Gastroesophageal sphincter (tissue), 4 donors: ENCODE data around the gene IL7R. TPM values are rescaled to one million over a fixed set of nuclear protein-coding genes. Genes with fewer than 3 reads are reported as not detected.

Experiments
- ATAC-seq: fragments of 150-250 bp; one replicate; pipeline ENCODE4 v1.9.1; 2016; ENCODE audit warnings: mild to moderate bottlenecking, moderate library complexity
- H3K27ac ChIP-seq, 4 donors: fragments of 200-600 bp; sonication (generic) in 3 of 4; 1 replicate in 3 of 4; 2 replicates in 1 of 4; pipeline ENCODE4 v1.5.1; 2016 to 2019
- H3K27me3 ChIP-seq: fragments of 200-600 bp; sonication (generic); one replicate; pipeline ENCODE4 v1.5.1; 2019
- H3K36me3 ChIP-seq, 2 donors: fragments of 200-600 bp; sonication (generic); one replicate each; pipeline ENCODE4 v1.5.1; 2019; ENCODE audit warnings: control low read depth in 1 of 2
- H3K4me1 ChIP-seq, 3 donors: fragments of 200-600 bp; sonication (generic); 1 replicate in 2 of 3; 2 replicates in 1 of 3; pipeline ENCODE4 v1.5.1; 2016 to 2019; ENCODE audit warnings: control low read depth in 2 of 3
- H3K4me3 ChIP-seq, 2 donors: fragments of 200-600 bp; sonication (generic); one replicate each; pipeline ENCODE4 v1.5.1; 2019; ENCODE audit warnings: mild to moderate bottlenecking in 1 of 2, moderate library complexity in 1 of 2
- H3K9me3 ChIP-seq, 3 donors: fragments of 200-600 bp; sonication (generic); one replicate each; pipeline ENCODE4 v1.5.1; 2017 to 2019; ENCODE audit warnings: control low read depth in 2 of 3
- EP300 ChIP-seq: sonication (generic); formaldehyde crosslinking; IDR thresholded peaks from one replicate; pipeline ENCODE4 v1.6.1; 2017; ENCODE audit warnings: antibody characterized with exemption, mild to moderate bottlenecking
- POLR2A ChIP-seq, 2 donors: fragments of 450-650 bp; IDR thresholded peaks; one replicate each; pipeline ENCODE4 v1.6.1; 2017; ENCODE audit warnings: antibody characterized with exemption in 2 of 2, mild to moderate bottlenecking in 2 of 2, moderate library complexity in 1 of 2
- POLR2AphosphoS5 ChIP-seq: sonication (generic); formaldehyde crosslinking; IDR thresholded peaks from one replicate; pipeline ENCODE4 v1.6.1; 2017; ENCODE audit warnings: antibody characterized with exemption
- WGBS, 2 donors: methylation state at CpG; one replicate each; pipeline ENCODE4 v1.1.5; 2018; ENCODE audit warnings: low coverage in 1 of 2; 5-methylcytosine and 5-hydroxymethylcytosine counted together
- total RNA-seq, 4 donors: library from RNA; depleted of rRNA; stranded (reverse); fragments of >200 nt; gene quantifications; one replicate each; pipeline ENCODE4 v1.1.0, GENCODE V29; 2016
- TF ChIP-seq, protein P1 (sequence below), 4 experiments: fragments of 200-600 bp in 2 of 4; fragments of 450-650 bp in 2 of 4; sonication (generic) in 1 of 4; IDR thresholded peaks; one replicate each; pipeline ENCODE4 v1.5.1; 2017 to 2019; ENCODE audit warnings: antibody characterized with exemption in 4 of 4, mild to moderate bottlenecking in 2 of 4, moderate library complexity in 2 of 4

Gene IL7R
- total RNA-seq, 4 donors from 2014 or later: 1.1 to 10.1 (median 4.0) TPM

DNA sequence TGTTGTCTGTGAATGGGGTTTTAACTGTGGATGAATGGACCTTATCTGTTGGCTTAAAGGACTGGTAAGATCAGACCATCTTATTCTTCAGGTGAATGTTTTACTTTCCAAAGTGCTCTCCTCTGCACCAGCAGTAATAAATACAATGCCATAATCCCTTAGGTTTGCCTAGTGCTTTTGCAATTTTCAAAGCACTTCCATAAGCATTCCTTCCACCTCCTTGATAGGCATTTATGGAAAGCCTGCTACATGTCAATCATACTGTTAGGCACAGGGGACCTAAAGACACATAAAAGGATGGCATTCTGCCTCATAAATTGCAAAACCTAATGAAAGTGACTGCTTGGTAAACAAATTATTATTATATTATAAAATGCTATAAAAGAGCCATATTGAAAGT is 21.4 kb downstream of the IL7R start:
- no peaks in the 10 kb centered on the region for H3K9me3 ChIP-seq
- H3K4me1 ChIP-seq: no peaks in the 10 kb centered on the region
- no peak overlapping the region for H3K4me3 ChIP-seq
- no peaks in the 10 kb centered on the region for H3K27me3 ChIP-seq
- H3K27ac ChIP-seq: no peak overlapping the region
- TF ChIP-seq, protein P1, sequence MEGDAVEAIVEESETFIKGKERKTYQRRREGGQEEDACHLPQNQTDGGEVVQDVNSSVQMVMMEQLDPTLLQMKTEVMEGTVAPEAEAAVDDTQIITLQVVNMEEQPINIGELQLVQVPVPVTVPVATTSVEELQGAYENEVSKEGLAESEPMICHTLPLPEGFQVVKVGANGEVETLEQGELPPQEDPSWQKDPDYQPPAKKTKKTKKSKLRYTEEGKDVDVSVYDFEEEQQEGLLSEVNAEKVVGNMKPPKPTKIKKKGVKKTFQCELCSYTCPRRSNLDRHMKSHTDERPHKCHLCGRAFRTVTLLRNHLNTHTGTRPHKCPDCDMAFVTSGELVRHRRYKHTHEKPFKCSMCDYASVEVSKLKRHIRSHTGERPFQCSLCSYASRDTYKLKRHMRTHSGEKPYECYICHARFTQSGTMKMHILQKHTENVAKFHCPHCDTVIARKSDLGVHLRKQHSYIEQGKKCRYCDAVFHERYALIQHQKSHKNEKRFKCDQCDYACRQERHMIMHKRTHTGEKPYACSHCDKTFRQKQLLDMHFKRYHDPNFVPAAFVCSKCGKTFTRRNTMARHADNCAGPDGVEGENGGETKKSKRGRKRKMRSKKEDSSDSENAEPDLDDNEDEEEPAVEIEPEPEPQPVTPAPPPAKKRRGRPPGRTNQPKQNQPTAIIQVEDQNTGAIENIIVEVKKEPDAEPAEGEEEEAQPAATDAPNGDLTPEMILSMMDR (IDR thresholded peaks at IDR 0.05): no peak
- TF ChIP-seq POLR2AphosphoS5 (no peak), POLR2A (IDR thresholded peaks at IDR 0.05) (no peak), EP300 (no peak)
- ATAC-seq: no peak
- H3K36me3 ChIP-seq: no peaks in the 10 kb centered on the region

DNA sequence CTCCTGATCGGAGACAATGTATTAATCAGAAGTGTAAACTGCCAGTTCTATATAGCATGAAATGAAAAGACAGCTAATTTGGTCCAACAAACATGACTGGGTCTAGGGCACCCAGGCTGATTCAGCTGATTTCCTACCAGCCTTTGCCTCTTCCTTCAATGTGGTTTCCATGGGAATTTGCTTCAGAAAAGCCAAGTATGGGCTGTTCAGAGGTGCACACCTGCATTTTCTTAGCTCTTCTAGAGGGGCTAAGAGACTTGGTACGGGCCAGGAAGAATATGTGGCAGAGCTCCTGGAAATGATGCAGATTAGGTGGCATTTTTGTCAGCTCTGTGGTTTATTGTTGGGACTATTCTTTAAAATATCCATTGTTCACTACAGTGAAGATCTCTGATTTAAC is 22.4 kb downstream of the IL7R start:
- 56 to 87% methylated on average over 2 of the region's 2 CpGs for WGBS, 2 donors
- Histone ChIP-seq H3K36me3 (no peaks in the 10 kb centered on the region), H3K4me1 (no peaks in the 10 kb centered on the region), H3K27ac (no peak overlapping the region), H3K9me3 (no peaks in the 10 kb centered on the region), H3K27me3 (no peaks in the 10 kb centered on the region), H3K4me3 (no peak overlapping the region)
- no peak for ATAC-seq
- no peak for TF ChIP-seq POLR2A (IDR thresholded peaks at IDR 0.05)
- no peak for TF ChIP-seq POLR2AphosphoS5
- TF ChIP-seq, protein P1 (IDR thresholded peaks at IDR 0.05): no peak
- TF ChIP-seq EP300: no peak

DNA sequence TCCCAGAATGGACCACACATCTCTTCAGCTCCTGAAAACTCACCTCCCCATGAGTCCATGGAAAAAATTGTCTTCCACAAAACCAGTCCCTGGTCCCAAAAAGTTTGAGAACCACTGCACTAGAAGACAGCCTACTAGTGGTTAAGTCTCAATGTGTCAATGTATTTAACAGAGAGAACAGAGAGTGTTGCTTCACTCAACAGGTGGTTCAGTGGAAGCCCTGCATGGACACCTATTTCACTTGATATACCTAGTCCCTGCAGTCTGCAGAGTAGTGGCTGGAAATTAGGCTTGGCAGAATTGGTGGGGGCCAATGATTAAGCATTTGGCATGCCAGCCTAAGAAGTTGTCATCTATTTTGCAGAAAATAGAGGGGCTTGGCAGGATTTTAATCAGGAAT is 23.0 kb downstream of the IL7R start:
- H3K9me3 ChIP-seq: no peaks in the 10 kb centered on the region
- no peaks in the 10 kb centered on the region for H3K4me1 ChIP-seq
- no peak for TF ChIP-seq POLR2A (IDR thresholded peaks at IDR 0.05)
- no peak for TF ChIP-seq EP300
- TF ChIP-seq, protein P1 (IDR thresholded peaks at IDR 0.05): no peak
- TF ChIP-seq POLR2AphosphoS5: no peak
- H3K27ac ChIP-seq: no peak overlapping the region
- no peak overlapping the region for H3K4me3 ChIP-seq
- ATAC-seq: no peak
- no peaks in the 10 kb centered on the region for H3K27me3 ChIP-seq
- no peaks in the 10 kb centered on the region for H3K36me3 ChIP-seq

DNA sequence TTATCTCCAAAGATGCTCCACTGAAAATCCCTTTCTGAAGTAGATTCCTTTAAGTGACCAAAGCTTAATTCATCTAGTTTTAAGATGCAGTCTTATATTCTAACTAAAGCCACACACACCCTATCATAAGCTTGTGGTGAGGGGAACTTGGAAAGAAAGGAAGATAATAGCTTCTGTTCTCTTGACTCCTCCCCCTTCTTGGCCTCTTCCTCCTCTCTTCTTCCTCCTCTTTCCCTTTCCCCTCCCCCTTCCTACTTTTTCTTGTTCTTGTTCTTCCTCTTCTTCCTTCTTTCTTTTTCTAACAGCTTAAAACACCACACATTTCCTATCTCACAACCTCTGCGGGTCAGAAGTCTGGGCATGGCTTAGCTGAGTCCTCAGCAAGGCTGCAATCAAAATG is 23.5 kb downstream of the IL7R start:
- Histone ChIP-seq H3K9me3 (no peaks in the 10 kb centered on the region), H3K27ac (no peak overlapping the region), H3K4me3 (no peak overlapping the region), H3K27me3 (no peaks in the 10 kb centered on the region), H3K36me3 (no peaks in the 10 kb centered on the region), H3K4me1 (no peaks in the 10 kb centered on the region)
- no peak for ATAC-seq
- 88 to 90% methylated on average over 1 of the region's 1 CpG for WGBS, 2 donors
- TF ChIP-seq POLR2AphosphoS5 (no peak), POLR2A (IDR thresholded peaks at IDR 0.05) (no peak), EP300 (no peak)
- TF ChIP-seq, protein P1 (IDR thresholded peaks at IDR 0.05): no peak

DNA sequence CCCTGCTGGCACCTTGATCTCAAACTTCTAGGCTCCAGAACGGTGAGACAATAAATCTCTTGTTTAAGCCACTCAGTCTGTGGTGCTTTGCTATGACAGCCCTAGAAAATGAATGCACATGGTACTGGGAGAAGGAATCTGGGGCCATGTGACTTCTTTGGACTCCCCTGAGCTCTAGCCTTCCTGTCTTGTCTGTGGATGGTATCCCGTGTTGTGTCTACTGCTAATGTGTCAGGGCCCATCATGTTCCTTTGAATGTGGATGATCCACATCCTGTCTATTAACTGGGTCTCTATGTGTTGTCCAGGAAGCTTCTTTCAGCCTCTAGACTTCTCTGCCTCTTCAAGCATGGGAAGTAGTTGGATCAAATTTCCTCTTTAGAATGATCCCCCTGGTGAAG is 25.1 kb downstream of the IL7R start:
- H3K9me3 ChIP-seq: no peaks in the 10 kb centered on the region
- TF ChIP-seq EP300 (no peak), POLR2A (IDR thresholded peaks at IDR 0.05) (no peak), POLR2AphosphoS5 (no peak)
- TF ChIP-seq, protein P1 (IDR thresholded peaks at IDR 0.05): no peak
- 43 to 62% methylated on average over 1 to 2 of the region's 2 CpGs for WGBS, 2 donors
- no peak overlapping the region for H3K4me3 ChIP-seq
- no peaks in the 10 kb centered on the region for H3K27me3 ChIP-seq
- ATAC-seq: no peak
- H3K36me3 ChIP-seq: no peaks in the 10 kb centered on the region
- no peak overlapping the region for H3K27ac ChIP-seq
- no peaks in the 10 kb centered on the region for H3K4me1 ChIP-seq
